Right ventricle myocardium inferior (tissue), 1 donor: Measurements from ENCODE around the gene MICAL2. TPM values are rescaled to one million over a fixed set of nuclear protein-coding genes. Genes with fewer than 3 reads are reported as not detected.

Experiments used
- ATAC-seq: fragments of 200-7000 bp; cut with Tn5 transposase; one replicate; pipeline ENCODE4 v1.9.1; 2020; ENCODE audit warnings: mild to moderate bottlenecking, moderate library complexity
- DNase-seq: peaks from one replicate; pipeline ENCODE4 v3.0.0; 2021; ENCODE audit errors: missing footprints
- intact Hi-C: fragments of 100-400 bp; cut with DNase I; formaldehyde crosslinking; loops from one replicate; pipeline ENCODE4 v1.11.0; 2022
- microRNA-seq: library from miRNA; unstranded; fragments of <30 nt; microRNA quantifications from one replicate; pipeline ENCODE4 v1.2.0, GENCODE V29; 2020
- total RNA-seq: library from RNA; stranded (reverse); fragmentation: NEBNext Ultra II Directional; extraction: Animal tissue kit (Norgen Biotek cat#: 25700); gene quantifications from one replicate; pipeline ENCODE4 v1.2.1, GENCODE V29; 2021
- donor health status: DM: no; HTN: yes; CAD: no; lungs with severe emphysema.

Gene MICAL2
- total RNA-seq, 1 donor from 2014 or later: 42.0 TPM

GRCh38 chr11:12289667-12290476 lies 179.5 kb downstream of the MICAL2 start:
- no peak for DNase-seq
- no peak for ATAC-seq
- intact Hi-C loops: no loop called here

- DNase-seq: no peak
- no peak for ATAC-seq
- intact Hi-C loops: no loop called here
These were observed 180.1 kb downstream of the MICAL2 start for GRCh38 chr11:12290477-12290922.

GRCh38 chr11:12291313-12291712 lies 180.9 kb downstream of the MICAL2 start:
- no peak for DNase-seq
- no peak for ATAC-seq
- intact Hi-C loops: no loop called here

- ATAC-seq (no peak), DNase-seq (no peak)
- intact Hi-C loops: no loop called here
These were observed 181.4 kb downstream of the MICAL2 start for GRCh38 chr11:12291766-12292165.

- no peak for DNase-seq
- intact Hi-C loops: no loop called here
- no peak for ATAC-seq
These were observed 182.4 kb downstream of the MICAL2 start for GRCh38 chr11:12292766-12293165.

GRCh38 chr11:12293486-12293885 lies 183.1 kb downstream of the MICAL2 start:
- intact Hi-C loops: no loop called here
- DNase-seq (no peak), ATAC-seq (no peak)

- DNase-seq (no peak), ATAC-seq (no peak)
- intact Hi-C loops: no loop called here
These were observed 184.2 kb downstream of the MICAL2 start for GRCh38 chr11:12294613-12295012.

- DNase-seq (no peak), ATAC-seq (no peak)
- intact Hi-C loops: no loop called here
These were observed 185.6 kb downstream of the MICAL2 start for GRCh38 chr11:12295943-12296342.

- ATAC-seq (no peak), DNase-seq (no peak)
- intact Hi-C loops: no loop called here
These were observed 188.2 kb downstream of the MICAL2 start for GRCh38 chr11:12298610-12299009.

- intact Hi-C loops: no loop called here
- DNase-seq (no peak), ATAC-seq (no peak)
These were observed 191.0 kb downstream of the MICAL2 start for GRCh38 chr11:12301379-12301778.

- DNase-seq: no peak
- intact Hi-C loops: no loop called here
- no peak for ATAC-seq
These were observed 193.2 kb downstream of the MICAL2 start for GRCh38 chr11:12303421-12304149.

GRCh38 chr11:12306830-12307229 lies 196.4 kb downstream of the MICAL2 start:
- intact Hi-C loops: no loop called here
- ATAC-seq: no peak

GRCh38 chr11:12312132-12312531 lies 201.7 kb downstream of the MICAL2 start:
- ATAC-seq: no peak
- no peak for DNase-seq
- intact Hi-C loops: no loop called here

More at GRCh38 chr11:12306830-12307229, 196.4 kb downstream of the MICAL2 start:
- DNase-seq: no peak

Small RNA genes lying within 50 kb of the gene (microRNA-seq; reads per million reads assigned to microRNA genes)
- not detected for gene MIR6124

Other genes starting within 250 kb of the MICAL2 start
- 515 TPM for gene DKK3, start 102.0 kb upstream of the MICAL2 start, total RNA-seq